Fibroblast of skin of scalp (primary cell): Measurements from ENCODE around the gene ZFYVE16. TPM values are rescaled to one million over a fixed set of nuclear protein-coding genes. Genes with fewer than 3 reads are reported as not detected.
A peak's percentile ranks its signal among the peaks of the same experiment; 100 is the strongest.
"Not testable (repeated sequence)": the region's sequence is repeated elsewhere in the genome, so short reads cannot be mapped to it uniquely, and the experiment has no call there.

Experiments
- DNase-seq: peaks from one replicate; pipeline ENCODE4 v3.0.0-alpha.2; 2013
- polyA plus RNA-seq, 2 experiments: library from polyadenylated mRNA; unstranded; fragments of 120-200 nt; gene quantifications; one replicate each; pipeline ENCODE4 v1.2.1, GENCODE V29; 2013; ENCODE audit not compliant: insufficient read length in 2 of 2

ZFYVE16 gene
- 18.7 TPM for polyA plus RNA-seq (2013, experiment 1 of 2; ENCODE audit: insufficient read length)
- polyA plus RNA-seq (2013, experiment 2 of 2; ENCODE audit: insufficient read length) = 20.5 TPM

- peak; percentile 97 for DNase-seq
Observed at GRCh38 chr5:80407735-80408483, at the start of gene ZFYVE16. Gene ZFYVE16 (plus strand): TSS chr5:80408064. CDS start chr5:80434148, 26,084 bp downstream.

- no peak for DNase-seq
Observed at GRCh38 chr5:80360914-80361444, 46.9 kb upstream of the ZFYVE16 start.

- no peak for DNase-seq
Observed at GRCh38 chr5:80364892-80365291, 43.0 kb upstream of the ZFYVE16 start.

GRCh38 chr5:80368661-80369480 is 39.0 kb upstream of the ZFYVE16 start:
- no peak for DNase-seq

- DNase-seq = no peak
Observed at GRCh38 chr5:80369521-80369920, 38.3 kb upstream of the ZFYVE16 start.

- no peak for DNase-seq
Observed at GRCh38 chr5:80370390-80370789, 37.5 kb upstream of the ZFYVE16 start.

GRCh38 chr5:80372780-80373179 is 35.1 kb upstream of the ZFYVE16 start:
- DNase-seq = no peak

GRCh38 chr5:80374188-80374587 is 33.7 kb upstream of the ZFYVE16 start:
- DNase-seq = no peak

GRCh38 chr5:80376557-80376956 is 31.3 kb upstream of the ZFYVE16 start:
- no peak for DNase-seq

GRCh38 chr5:80382488-80382887 is 25.4 kb upstream of the ZFYVE16 start:
- no peak for DNase-seq

- no peak for DNase-seq
Observed at GRCh38 chr5:80387063-80387768, 20.6 kb upstream of the ZFYVE16 start.

GRCh38 chr5:80389580-80389979 is 18.3 kb upstream of the ZFYVE16 start:
- DNase-seq = no peak

GRCh38 chr5:80390413-80390812 is 17.5 kb upstream of the ZFYVE16 start:
- not testable (repeated sequence) for DNase-seq

- DNase-seq = not testable (repeated sequence)
Observed at GRCh38 chr5:80391267-80391666, 16.6 kb upstream of the ZFYVE16 start.

- DNase-seq = peak; percentile 49
Observed at GRCh38 chr5:80399526-80400239, 8.2 kb upstream of the ZFYVE16 start.

GRCh38 chr5:80400368-80400767 is 7.5 kb upstream of the ZFYVE16 start:
- DNase-seq = not testable (repeated sequence)

- DNase-seq = no peak
Observed at GRCh38 chr5:80403782-80404181, 4.1 kb upstream of the ZFYVE16 start.

GRCh38 chr5:80406980-80407734 is 707 bp upstream of the ZFYVE16 start:
- no peak for DNase-seq

GRCh38 chr5:80408484-80409366 is 861 bp downstream of the ZFYVE16 start:
- peak; percentile 63 for DNase-seq

- no peak for DNase-seq
Observed at GRCh38 chr5:80409367-80409966, 1.6 kb downstream of the ZFYVE16 start.
